Vagina (tissue), 2 donors: ENCODE results near the gene DXO.
"Not testable (repeated sequence)": the region's sequence is repeated elsewhere in the genome, so short reads cannot be mapped to it uniquely, and the experiment has no call there.

ENCODE experiments used
- CTCF ChIP-seq, 3 experiments: fragments of 450-650 bp in 2 of 3; fragments of 200-600 bp in 1 of 3; sonication (generic) in 1 of 3; IDR thresholded peaks; one replicate each; pipeline ENCODE4 v1.5.1; 2017 to 2019; ENCODE audit warnings: antibody characterized with exemption in 3 of 3, mild to moderate bottlenecking in 2 of 3, moderate library complexity in 2 of 3
- POLR2AphosphoS5 ChIP-seq, 2 donors: sonication (generic); formaldehyde crosslinking; IDR thresholded peaks; one replicate each; pipeline ENCODE4 v1.9.0; 2017; ENCODE audit warnings: antibody characterized with exemption in 2 of 2, mild to moderate bottlenecking in 2 of 2, low read depth in 1 of 2; ENCODE audit not compliant: insufficient read depth in 1 of 2

- TF ChIP-seq POLR2AphosphoS5 (IDR thresholded peaks at IDR 0.05; ENCODE audit: insufficient read depth in 1 of 2, low read depth in 1 of 2); CTCF (IDR thresholded peaks at IDR 0.05): not testable (repeated sequence)
These were observed 9.1 kb upstream of the DXO start for GRCh38 chr6:31980998-31981397.
